Stimulated activated naive CD8-positive, alpha-beta T cell treated with anti-CD3 and anti-CD28 coated beads, Interleukin-15, Interleukin-2, amounts not matched to agents 100 ng/mL and 50 ng/mL, for 24 hours (primary cell): ENCODE measurements around the gene OGFRL1.

Source experiments
- H3K27ac Mint-ChIP-seq: one replicate; pipeline ENCODE4 v1.8.0; 2021; ENCODE audit warnings: mild to moderate bottlenecking, mixed read lengths
- H3K27me3 Mint-ChIP-seq: one replicate; pipeline ENCODE4 v1.8.0; 2021; ENCODE audit warnings: mixed read lengths
- H3K36me3 Mint-ChIP-seq: one replicate; pipeline ENCODE4 v1.8.0; 2021; ENCODE audit warnings: low read depth, mixed read lengths
- H3K4me1 Mint-ChIP-seq: one replicate; pipeline ENCODE4 v1.8.0; 2021; ENCODE audit warnings: low read depth, mixed read lengths
- H3K4me3 Mint-ChIP-seq: one replicate; pipeline ENCODE4 v1.8.0; 2021; ENCODE audit warnings: mild to moderate bottlenecking, mixed read lengths
- H3K9me3 Mint-ChIP-seq: one replicate; pipeline ENCODE4 v1.8.0; 2021; ENCODE audit warnings: mixed read lengths

OGFRL1 gene

DNA sequence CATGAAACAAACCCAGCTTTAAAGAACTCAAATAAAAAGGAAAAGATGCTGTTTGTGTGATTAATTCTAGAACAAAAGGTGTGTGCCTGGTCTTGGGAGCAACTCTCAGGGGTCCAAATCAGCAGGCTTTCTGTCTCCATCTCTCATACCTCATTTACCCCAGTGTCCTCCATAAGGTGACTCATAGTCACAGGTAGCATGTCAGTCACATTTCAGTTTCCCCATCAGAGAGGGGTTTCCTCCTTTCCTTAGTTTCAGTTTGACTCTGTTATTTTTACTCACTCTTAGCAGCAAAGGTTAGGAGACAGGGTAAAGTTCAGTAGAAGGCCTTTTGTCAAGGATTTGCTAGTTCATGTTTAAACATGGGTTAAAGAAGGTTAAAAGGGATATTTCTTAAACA lies 46.2 kb downstream of the OGFRL1 start:
- no peaks in the 10 kb centered on the region for H3K27me3 Mint-ChIP-seq
- no peak overlapping the region for H3K4me3 Mint-ChIP-seq
- no peak overlapping the region for H3K27ac Mint-ChIP-seq
- peaks cover 4% of the 10 kb centered on the region for H3K4me1 Mint-ChIP-seq
- H3K9me3 Mint-ChIP-seq, result no peaks in the 10 kb centered on the region
- no peaks in the 10 kb centered on the region for H3K36me3 Mint-ChIP-seq

DNA sequence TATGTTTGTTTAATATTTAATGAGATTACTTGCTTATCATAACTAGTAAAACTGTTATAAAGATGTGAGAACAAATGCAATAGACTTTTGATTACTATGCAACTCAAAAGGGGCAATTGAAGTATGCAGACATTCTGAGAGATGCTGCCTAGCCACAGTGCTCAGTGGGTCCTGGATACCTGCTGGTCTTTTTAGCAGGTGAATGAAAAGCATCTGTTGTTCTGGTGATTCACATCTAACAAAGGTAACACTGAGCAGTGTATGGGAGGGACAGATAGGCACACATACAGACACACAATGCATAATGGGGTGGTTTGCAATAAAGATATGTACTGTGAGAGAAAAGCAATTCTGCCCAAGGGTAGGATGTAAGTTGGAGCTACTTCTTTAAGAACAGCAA lies 46.9 kb downstream of the OGFRL1 start:
- H3K36me3 Mint-ChIP-seq, result no peaks in the 10 kb centered on the region
- no peaks in the 10 kb centered on the region for H3K27me3 Mint-ChIP-seq
- H3K27ac Mint-ChIP-seq, result no peak overlapping the region
- H3K9me3 Mint-ChIP-seq, result no peaks in the 10 kb centered on the region
- H3K4me3 Mint-ChIP-seq, result no peak overlapping the region
- H3K4me1 Mint-ChIP-seq, result peaks cover 4% of the 10 kb centered on the region

- no peaks in the 10 kb centered on the region for H3K27me3 Mint-ChIP-seq
- no peaks in the 10 kb centered on the region for H3K36me3 Mint-ChIP-seq
- H3K4me1 Mint-ChIP-seq, result peaks cover 4% of the 10 kb centered on the region
- no peaks in the 10 kb centered on the region for H3K9me3 Mint-ChIP-seq
- H3K27ac Mint-ChIP-seq, result no peak overlapping the region
- no peak overlapping the region for H3K4me3 Mint-ChIP-seq
These were observed 48.3 kb downstream of the OGFRL1 start for GRCh38 chr6:71336901-71337300.

DNA sequence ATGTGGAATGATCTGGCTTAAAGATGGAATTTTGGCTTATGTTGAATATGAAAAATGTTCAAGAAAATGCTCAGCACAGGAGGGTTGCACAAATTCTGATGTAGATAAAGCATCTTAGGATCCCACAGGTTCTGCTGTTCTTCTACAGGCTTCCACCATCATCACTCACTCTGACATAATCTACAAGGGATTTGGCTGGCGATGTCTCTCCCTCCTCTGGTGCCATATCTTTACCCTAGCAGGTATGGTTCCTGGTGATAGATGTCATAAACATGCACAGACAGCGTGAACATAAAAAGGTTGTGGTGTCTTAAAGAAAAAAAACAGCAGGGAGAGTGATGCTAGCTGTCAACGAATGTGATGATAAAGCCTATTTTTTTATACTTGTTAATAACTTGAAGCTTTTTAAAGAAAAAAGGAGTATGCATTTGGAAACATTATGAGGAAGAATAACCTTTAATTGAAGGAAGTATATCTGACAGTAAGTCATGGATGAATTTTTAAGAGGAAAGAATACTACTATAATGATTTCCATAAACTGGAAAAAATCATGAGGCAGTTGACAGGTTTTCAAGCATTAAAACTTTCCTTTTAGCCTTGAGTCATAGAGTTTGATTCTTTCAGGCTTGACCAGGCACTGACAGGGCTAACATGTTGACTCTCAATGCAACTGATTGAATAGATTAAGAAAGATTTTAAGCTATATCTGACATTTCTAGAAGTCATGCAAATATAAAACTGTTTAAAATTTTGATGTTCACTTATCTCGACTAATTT lies 50.1 kb downstream of the OGFRL1 start:
- H3K36me3 Mint-ChIP-seq, result no peaks in the 10 kb centered on the region
- H3K4me1 Mint-ChIP-seq, result peaks cover 4% of the 10 kb centered on the region
- H3K9me3 Mint-ChIP-seq, result no peaks in the 10 kb centered on the region
- H3K4me3 Mint-ChIP-seq, result no peak overlapping the region
- H3K27me3 Mint-ChIP-seq, result peaks cover 3% of the 10 kb centered on the region
- no peak overlapping the region for H3K27ac Mint-ChIP-seq

GRCh38 chr6:71342772-71343171 lies 54.2 kb downstream of the OGFRL1 start:
- H3K4me1 Mint-ChIP-seq, result peaks cover 5% of the 10 kb centered on the region
- no peak overlapping the region for H3K4me3 Mint-ChIP-seq
- H3K36me3 Mint-ChIP-seq, result no peaks in the 10 kb centered on the region
- peaks cover 3% of the 10 kb centered on the region for H3K27me3 Mint-ChIP-seq
- H3K27ac Mint-ChIP-seq, result no peak overlapping the region
- H3K9me3 Mint-ChIP-seq, result no peaks in the 10 kb centered on the region

DNA sequence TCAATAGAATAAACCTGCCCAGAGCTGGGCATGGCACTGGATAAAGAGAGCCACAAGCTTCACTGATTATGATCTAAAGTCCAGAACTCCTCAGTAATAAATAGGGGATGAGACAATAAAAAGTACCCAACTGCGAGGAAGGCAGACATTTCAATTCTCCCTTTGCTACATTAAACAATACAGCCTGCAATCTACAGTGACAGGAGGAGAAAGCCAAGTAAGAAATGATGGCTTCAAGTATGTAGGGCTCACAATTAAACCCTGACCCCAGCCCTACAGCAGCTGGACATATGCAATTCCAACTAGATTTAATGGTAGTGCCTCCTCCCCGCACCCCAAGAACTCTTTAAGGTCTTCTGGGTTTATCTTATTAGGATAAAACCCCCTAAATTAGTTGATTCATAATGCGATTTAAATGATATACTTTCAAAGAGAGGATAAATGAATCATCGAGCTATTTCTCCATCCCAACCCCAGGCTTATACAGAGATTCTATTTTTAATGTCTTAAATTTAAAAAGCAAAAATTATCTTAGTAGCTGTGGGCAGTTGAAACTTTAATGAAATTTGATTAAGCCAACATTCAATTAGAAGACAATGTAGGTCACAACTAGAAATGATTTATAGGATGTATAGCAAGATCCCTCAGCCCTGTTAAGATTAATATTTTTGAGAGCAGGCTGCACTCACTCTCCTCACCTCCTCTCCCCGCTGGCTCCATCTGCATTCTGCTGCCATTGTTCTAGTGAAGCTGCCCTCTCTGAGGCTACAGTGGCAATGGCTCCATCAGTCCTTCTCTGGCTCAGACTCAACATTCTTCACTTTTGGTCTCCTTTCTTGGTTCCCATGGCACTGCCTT lies 57.1 kb downstream of the OGFRL1 start:
- Mint-ChIP-seq H3K27ac (no peak overlapping the region), H3K27me3 (peaks cover 3% of the 10 kb centered on the region), H3K4me1 (peaks cover 5% of the 10 kb centered on the region), H3K9me3 (no peaks in the 10 kb centered on the region), H3K4me3 (no peak overlapping the region), H3K36me3 (no peaks in the 10 kb centered on the region)

DNA sequence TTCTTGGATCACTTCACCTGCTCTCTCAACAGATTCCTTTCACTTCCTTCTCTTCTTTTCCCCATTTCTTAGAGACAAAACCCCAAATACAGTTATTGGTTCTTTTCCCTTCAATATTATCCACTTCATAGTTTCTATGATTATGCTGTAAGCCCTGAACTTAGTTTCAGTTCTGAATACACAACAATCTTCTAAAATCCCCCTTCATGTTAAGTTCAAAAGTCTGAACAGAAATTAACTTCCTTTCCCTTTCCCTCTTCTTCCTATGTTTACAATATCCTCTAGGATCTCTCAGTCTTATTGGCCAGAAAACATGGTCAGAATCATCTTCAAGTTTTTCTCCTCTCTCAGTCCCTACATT lies 57.7 kb downstream of the OGFRL1 start:
- Mint-ChIP-seq H3K4me1 (peaks cover 5% of the 10 kb centered on the region), H3K27me3 (peaks cover 3% of the 10 kb centered on the region), H3K27ac (no peak overlapping the region), H3K9me3 (no peaks in the 10 kb centered on the region), H3K4me3 (no peak overlapping the region), H3K36me3 (no peaks in the 10 kb centered on the region)

GRCh38 chr6:71347119-71347518 lies 58.5 kb downstream of the OGFRL1 start:
- Mint-ChIP-seq H3K27ac (no peak overlapping the region), H3K9me3 (no peaks in the 10 kb centered on the region), H3K4me3 (no peak overlapping the region), H3K36me3 (no peaks in the 10 kb centered on the region), H3K27me3 (peaks cover 2% of the 10 kb centered on the region), H3K4me1 (peaks cover 5% of the 10 kb centered on the region)

GRCh38 chr6:71349395-71349794 lies 60.8 kb downstream of the OGFRL1 start:
- peaks cover 5% of the 10 kb centered on the region for H3K4me1 Mint-ChIP-seq
- H3K27me3 Mint-ChIP-seq, result no peaks in the 10 kb centered on the region
- H3K9me3 Mint-ChIP-seq, result no peaks in the 10 kb centered on the region
- no peaks in the 10 kb centered on the region for H3K36me3 Mint-ChIP-seq
- no peak overlapping the region for H3K27ac Mint-ChIP-seq
- no peak overlapping the region for H3K4me3 Mint-ChIP-seq

GRCh38 chr6:71349976-71350615 lies 61.5 kb downstream of the OGFRL1 start:
- Mint-ChIP-seq H3K36me3 (no peaks in the 10 kb centered on the region), H3K27me3 (no peaks in the 10 kb centered on the region), H3K4me3 (no peak overlapping the region), H3K27ac (no peak overlapping the region), H3K9me3 (no peaks in the 10 kb centered on the region), H3K4me1 (peaks cover 5% of the 10 kb centered on the region)

GRCh38 chr6:71351190-71351589 lies 62.6 kb downstream of the OGFRL1 start:
- Mint-ChIP-seq H3K9me3 (no peaks in the 10 kb centered on the region), H3K4me1 (peaks cover 2% of the 10 kb centered on the region), H3K27me3 (no peaks in the 10 kb centered on the region), H3K27ac (no peak overlapping the region), H3K36me3 (no peaks in the 10 kb centered on the region), H3K4me3 (no peak overlapping the region)
